Kidney epithelial cell (primary cell): Measurements from ENCODE around the gene NTN3. TPM values are rescaled to one million over a fixed set of nuclear protein-coding genes. Genes with fewer than 3 reads are reported as not detected.
"Not testable (repeated sequence)": the region's sequence is repeated elsewhere in the genome, so short reads cannot be mapped to it uniquely, and the experiment has no call there.

Source experiments
- DNase-seq: peaks from one replicate; pipeline ENCODE4 v3.0.0-alpha.2; 2010; ENCODE audit warnings: low read depth
- H3K27me3 ChIP-seq: 2 replicates; pipeline ENCODE4 v1.6.0; 2011; ENCODE audit warnings: low read length; ENCODE audit not compliant: control insufficient read depth, insufficient read depth
- H3K36me3 ChIP-seq: 2 replicates; pipeline ENCODE4 v1.5.1; 2011; ENCODE audit warnings: low read length; ENCODE audit not compliant: control insufficient read depth, insufficient read depth
- H3K4me3 ChIP-seq: 2 replicates; pipeline ENCODE4 v1.5.1; 2011; ENCODE audit warnings: low read depth, mild to moderate bottlenecking, control low read depth, low read length
- CTCF ChIP-seq: IDR thresholded peaks from 2 replicates; pipeline ENCODE4 v1.5.1; 2011; ENCODE audit warnings: mild to moderate bottlenecking, moderate library complexity, low read length, control low read depth, inconsistent platforms; ENCODE audit not compliant: insufficient read depth, poor library complexity, severe bottlenecking
- total RNA-seq: library from RNA; depleted of rRNA; stranded (reverse); fragments of >200 nt; gene quantifications from 2 replicates; pipeline ENCODE4 v1.2.3, GENCODE V29; 2015

The NTN3 gene
- total RNA-seq, 1 donor from 2014 or later = 0.17 TPM

- no peaks in the 10 kb centered on the region for H3K27me3 ChIP-seq
- no peak for TF ChIP-seq CTCF
- no peak overlapping the region for H3K4me3 ChIP-seq
- peaks cover 3% of the 10 kb centered on the region for H3K36me3 ChIP-seq
- DNase-seq = no peak
Measured at GRCh38 chr16:2438121-2438520, 33.0 kb upstream of the NTN3 start.

- Histone ChIP-seq H3K4me3 (no peak overlapping the region), H3K27me3 (no peaks in the 10 kb centered on the region), H3K36me3 (peaks cover 3% of the 10 kb centered on the region)
- DNase-seq = no peak
- no peak for TF ChIP-seq CTCF
Measured at GRCh38 chr16:2439598-2439997, 31.5 kb upstream of the NTN3 start.

GRCh38 chr16:2441143-2441804 is 29.8 kb upstream of the NTN3 start:
- not testable (repeated sequence) for DNase-seq, H3K36me3 ChIP-seq, H3K27me3 ChIP-seq, H3K4me3 ChIP-seq

- Histone ChIP-seq H3K4me3 (no peak overlapping the region), H3K27me3 (no peaks in the 10 kb centered on the region), H3K36me3 (peaks cover 2% of the 10 kb centered on the region)
- no peak for DNase-seq
- no peak for TF ChIP-seq CTCF
Measured at GRCh38 chr16:2443555-2443954, 27.5 kb upstream of the NTN3 start.

- no peak for DNase-seq
Measured at GRCh38 chr16:2447920-2448583, 23.0 kb upstream of the NTN3 start.

GRCh38 chr16:2449118-2449517 is 22.0 kb upstream of the NTN3 start:
- no peak for TF ChIP-seq CTCF
- Histone ChIP-seq H3K4me3 (no peak overlapping the region), H3K27me3 (no peaks in the 10 kb centered on the region), H3K36me3 (peaks cover 6% of the 10 kb centered on the region)
- DNase-seq = no peak

More at GRCh38 chr16:2447920-2448583, 23.0 kb upstream of the NTN3 start:
- TF ChIP-seq CTCF = no peak
- Histone ChIP-seq H3K36me3 (peaks cover 4% of the 10 kb centered on the region), H3K4me3 (no peak overlapping the region), H3K27me3 (no peaks in the 10 kb centered on the region)
